ENCODE data around the gene SEC14L5.
"Not testable (repeated sequence)": the region's sequence is repeated elsewhere in the genome, so short reads cannot be mapped to it uniquely, and the experiment has no call there.

Gene SEC14L5

DNA sequence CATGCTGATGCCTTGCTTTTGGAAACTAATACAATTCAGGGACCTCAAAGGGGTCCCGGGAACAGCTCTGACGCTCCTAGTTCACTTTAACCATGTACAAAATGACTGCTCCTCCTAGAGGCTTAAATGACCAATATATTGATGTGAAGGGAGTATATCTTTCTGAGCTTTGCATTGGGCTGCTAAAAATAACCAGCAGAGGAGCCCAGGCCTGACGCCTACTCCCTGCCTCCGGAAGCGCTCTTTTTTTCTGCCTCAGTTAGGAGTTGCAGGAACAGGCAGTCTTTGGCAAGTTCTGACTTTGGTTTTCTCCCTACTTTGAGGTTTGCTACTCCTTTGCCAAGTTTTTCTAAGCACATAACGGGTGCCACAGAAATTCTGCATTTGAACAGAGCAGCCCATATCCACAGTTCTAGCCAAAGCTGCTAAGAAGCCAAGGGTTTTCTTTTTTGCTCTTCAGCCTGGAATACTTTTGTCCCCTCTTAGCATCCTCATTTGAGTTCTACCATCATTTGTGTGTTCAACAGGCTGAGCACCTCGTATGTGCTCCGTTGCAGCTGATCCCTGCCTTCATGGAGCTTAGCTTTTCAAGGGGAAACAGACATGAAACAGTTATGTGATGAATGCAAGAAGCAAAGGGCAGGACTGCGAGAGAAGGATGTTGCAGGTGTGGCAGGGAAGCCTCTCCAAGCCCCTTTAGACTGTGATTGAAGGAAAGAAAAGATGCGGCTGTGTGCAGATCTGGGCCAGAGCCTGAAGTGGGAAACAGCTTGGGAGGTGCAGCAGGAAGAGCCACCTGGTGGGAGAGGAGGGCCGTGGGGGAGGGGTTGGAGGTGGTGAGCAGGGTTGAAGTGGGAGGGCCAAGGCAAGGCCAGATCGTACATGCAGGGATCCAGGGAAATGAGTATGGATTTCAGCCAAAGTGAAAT is 78.4 kb downstream of the SEC14L5 start:
- Mint-ChIP-seq H3K27ac (no peak overlapping the region), H3K9me3 (no peaks in the 10 kb centered on the region)

DNA sequence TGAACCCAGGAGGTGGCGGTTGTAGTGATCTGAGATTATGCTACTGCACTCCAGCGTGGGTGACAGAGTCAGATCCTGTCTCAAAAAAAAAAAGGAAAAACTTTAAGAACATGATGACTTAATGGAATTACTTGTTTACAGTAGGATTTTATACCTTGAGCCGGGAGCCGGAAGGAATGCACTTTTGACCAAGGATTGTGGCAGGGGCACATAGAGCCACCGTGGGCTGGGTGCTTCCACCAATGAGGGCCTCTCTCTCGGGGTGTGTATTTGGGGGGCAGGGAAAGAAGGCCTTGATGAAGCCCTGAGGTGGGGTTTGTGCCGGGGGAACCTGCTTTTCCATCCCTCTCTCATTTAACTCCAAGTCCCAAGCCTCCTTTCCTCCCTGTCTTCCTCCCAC is 82.3 kb downstream of the SEC14L5 start:
- Mint-ChIP-seq H3K4me1 (peaks cover 15% of the 10 kb centered on the region), H3K9me3 (no peaks in the 10 kb centered on the region), H3K27ac (no peak overlapping the region), H3K36me3 (no peaks in the 10 kb centered on the region), H3K4me3 (no peak overlapping the region), H3K27me3 (peaks cover 27% of the 10 kb centered on the region)
- ATAC-seq = no peak

More for the DNA sequence above, 78.4 kb downstream of the SEC14L5 start:
- H3K27me3 Mint-ChIP-seq = peaks cover 12% of the 10 kb centered on the region
- no peak overlapping the region for H3K4me3 Mint-ChIP-seq
- no peak for ATAC-seq
- H3K4me1 Mint-ChIP-seq = peaks cover 39% of the 10 kb centered on the region
- H3K36me3 Mint-ChIP-seq = peaks cover 3% of the 10 kb centered on the region

- Mint-ChIP-seq H3K4me1 (peaks cover 12% of the 10 kb centered on the region), H3K27me3 (peaks cover 39% of the 10 kb centered on the region), H3K9me3 (no peaks in the 10 kb centered on the region), H3K4me3 (no peak overlapping the region), H3K27ac (no peak overlapping the region), H3K36me3 (peaks cover 4% of the 10 kb centered on the region)
- ATAC-seq = peak; percentile 63
These were observed 83.5 kb downstream of the SEC14L5 start for GRCh38 chr16:5041600-5042133.

- Mint-ChIP-seq H3K9me3 (no peaks in the 10 kb centered on the region), H3K27ac (no peak overlapping the region), H3K36me3 (peaks cover 10% of the 10 kb centered on the region), H3K27me3 (peaks cover 50% of the 10 kb centered on the region), H3K4me1 (peaks cover 10% of the 10 kb centered on the region), H3K4me3 (no peak overlapping the region)
- no peak for ATAC-seq
These were observed 84.5 kb downstream of the SEC14L5 start for GRCh38 chr16:5042574-5043171.

GRCh38 chr16:5044011-5044540 is 85.9 kb downstream of the SEC14L5 start:
- peaks cover 6% of the 10 kb centered on the region for H3K9me3 Mint-ChIP-seq
- no peak for ATAC-seq

DNA sequence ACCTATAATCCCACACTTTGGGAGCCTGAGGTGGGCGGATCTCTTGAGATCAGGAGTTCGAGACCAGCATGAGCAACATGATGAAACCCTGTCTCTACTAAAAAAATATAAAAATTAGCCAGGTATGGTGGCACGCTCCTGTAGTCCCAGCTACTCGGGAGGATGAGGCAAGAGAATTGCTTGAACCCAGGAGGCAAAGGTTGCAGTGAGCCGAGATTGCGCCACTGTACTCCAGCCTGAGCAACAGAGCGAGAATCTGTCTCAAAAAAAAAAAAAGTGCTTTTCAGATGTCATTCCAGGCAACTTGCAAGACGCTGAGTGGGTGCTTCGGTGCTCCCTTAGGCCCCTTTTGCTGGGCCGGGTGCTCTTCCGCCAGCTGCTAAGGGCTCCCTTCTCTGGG is 86.5 kb downstream of the SEC14L5 start:
- ATAC-seq, H3K4me3 Mint-ChIP-seq, H3K4me1 Mint-ChIP-seq, H3K9me3 Mint-ChIP-seq, H3K27ac Mint-ChIP-seq: not testable (repeated sequence)
- Mint-ChIP-seq H3K27me3 (peaks cover 63% of the 10 kb centered on the region), H3K36me3 (peaks cover 16% of the 10 kb centered on the region)

More at GRCh38 chr16:5044011-5044540, 85.9 kb downstream of the SEC14L5 start:
- no peak overlapping the region for H3K4me3 Mint-ChIP-seq
- H3K4me1 Mint-ChIP-seq = peaks cover 10% of the 10 kb centered on the region
- H3K27ac Mint-ChIP-seq = no peak overlapping the region
- peaks cover 63% of the 10 kb centered on the region for H3K27me3 Mint-ChIP-seq
- H3K36me3 Mint-ChIP-seq = peaks cover 16% of the 10 kb centered on the region

DNA sequence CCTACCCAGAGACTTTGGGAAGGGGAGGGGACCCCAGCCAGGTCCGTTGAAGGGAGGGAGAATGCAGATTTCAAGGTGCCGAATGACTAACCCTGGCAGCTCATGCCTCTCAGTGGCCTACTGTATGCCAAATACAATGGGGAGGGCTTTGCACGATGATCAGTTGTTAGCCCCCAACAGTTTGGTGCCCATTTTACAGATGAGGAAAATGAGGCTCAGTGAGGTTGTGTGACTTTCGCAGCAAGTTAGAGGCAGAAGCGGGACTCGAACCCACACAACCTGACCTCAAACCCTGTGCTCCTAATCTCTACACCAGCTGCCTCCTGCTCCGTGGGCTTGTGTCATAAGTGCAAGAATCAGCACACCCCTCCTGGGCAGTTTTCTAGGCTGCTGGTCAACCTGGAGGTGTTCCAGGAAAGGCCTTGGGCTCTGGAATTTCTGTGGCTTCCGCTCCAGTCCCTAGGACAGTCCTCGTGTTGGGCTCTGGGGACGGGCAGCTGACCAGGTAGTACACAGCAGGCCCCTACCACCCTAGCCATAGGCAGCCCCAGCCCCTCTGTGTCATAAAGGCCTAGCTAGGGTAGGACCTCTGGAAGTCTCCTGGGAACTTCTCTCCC is 87.5 kb downstream of the SEC14L5 start:
- Mint-ChIP-seq H3K9me3 (peaks cover 13% of the 10 kb centered on the region), H3K36me3 (peaks cover 16% of the 10 kb centered on the region), H3K4me3 (no peak overlapping the region), H3K4me1 (peaks cover 10% of the 10 kb centered on the region), H3K27me3 (peaks cover 60% of the 10 kb centered on the region), H3K27ac (no peak overlapping the region)
- ATAC-seq = no peak

DNA sequence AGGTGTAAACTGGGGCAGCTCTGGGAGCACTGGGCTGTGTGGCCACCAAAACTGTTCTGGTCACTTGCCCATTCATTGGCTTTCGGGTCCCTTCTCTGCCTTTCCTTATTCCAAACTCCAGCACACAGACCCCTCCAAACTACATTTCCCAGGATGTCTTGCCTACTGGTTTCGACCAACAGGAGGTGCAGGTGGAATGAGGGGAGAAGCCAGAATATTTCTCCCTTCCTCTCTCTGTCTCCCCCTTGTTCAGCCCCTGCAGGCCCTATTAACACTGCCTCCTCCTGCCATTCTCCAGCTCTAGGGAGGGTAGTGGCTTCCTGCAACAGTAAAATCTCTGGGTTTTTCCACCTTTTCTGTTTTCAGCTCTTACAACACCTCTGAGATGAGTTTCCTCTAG is 88.8 kb downstream of the SEC14L5 start:
- H3K27ac Mint-ChIP-seq = no peak overlapping the region
- no peak overlapping the region for H3K4me3 Mint-ChIP-seq
- peaks cover 21% of the 10 kb centered on the region for H3K9me3 Mint-ChIP-seq
- no peak for ATAC-seq
- peaks cover 16% of the 10 kb centered on the region for H3K36me3 Mint-ChIP-seq
- H3K4me1 Mint-ChIP-seq = no peaks in the 10 kb centered on the region
- peaks cover 49% of the 10 kb centered on the region for H3K27me3 Mint-ChIP-seq

GRCh38 chr16:5054876-5055865 is 97.0 kb downstream of the SEC14L5 start:
- Mint-ChIP-seq H3K4me3 (no peak overlapping the region), H3K27ac (no peak overlapping the region), H3K27me3 (peaks cover 29% of the 10 kb centered on the region), H3K9me3 (peaks cover 10% of the 10 kb centered on the region), H3K4me1 (no peaks in the 10 kb centered on the region), H3K36me3 (no peaks in the 10 kb centered on the region)
- ATAC-seq = no peak

- peaks cover 1% of the 10 kb centered on the region for H3K9me3 Mint-ChIP-seq
- peaks cover 37% of the 10 kb centered on the region for H3K27me3 Mint-ChIP-seq
- peaks cover under 1% of the 10 kb centered on the region for H3K4me1 Mint-ChIP-seq
- no peak overlapping the region for H3K4me3 Mint-ChIP-seq
- H3K27ac Mint-ChIP-seq = no peak overlapping the region
- ATAC-seq = peak; percentile 81
- H3K36me3 Mint-ChIP-seq = no peaks in the 10 kb centered on the region
These were observed 98.2 kb downstream of the SEC14L5 start for GRCh38 chr16:5056352-5056751.

DNA sequence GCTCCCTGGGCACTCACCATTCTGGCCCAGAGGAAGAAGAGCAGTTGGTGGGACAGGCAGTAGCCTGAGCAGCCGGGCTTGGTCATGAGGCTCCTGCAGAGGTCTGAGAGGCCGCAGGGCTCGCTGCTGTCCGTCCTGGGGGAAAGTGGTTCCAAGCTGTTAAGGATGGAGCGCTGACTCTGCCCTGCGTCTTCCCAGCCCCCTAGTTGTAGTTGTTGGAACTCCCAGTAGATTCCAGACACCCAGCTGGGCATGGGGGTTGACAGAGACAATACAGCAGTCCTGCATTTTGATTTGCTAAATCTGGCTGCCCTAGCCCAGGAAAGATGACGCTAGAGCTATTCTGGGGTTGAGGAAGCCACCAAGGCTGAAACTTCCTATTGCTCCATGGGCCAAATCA is 100.3 kb downstream of the SEC14L5 start:
- Mint-ChIP-seq H3K4me1 (peaks cover 19% of the 10 kb centered on the region), H3K36me3 (no peaks in the 10 kb centered on the region), H3K27ac (no peak overlapping the region), H3K27me3 (peaks cover 58% of the 10 kb centered on the region), H3K4me3 (no peak overlapping the region), H3K9me3 (no peaks in the 10 kb centered on the region)
- no peak for ATAC-seq

DNA sequence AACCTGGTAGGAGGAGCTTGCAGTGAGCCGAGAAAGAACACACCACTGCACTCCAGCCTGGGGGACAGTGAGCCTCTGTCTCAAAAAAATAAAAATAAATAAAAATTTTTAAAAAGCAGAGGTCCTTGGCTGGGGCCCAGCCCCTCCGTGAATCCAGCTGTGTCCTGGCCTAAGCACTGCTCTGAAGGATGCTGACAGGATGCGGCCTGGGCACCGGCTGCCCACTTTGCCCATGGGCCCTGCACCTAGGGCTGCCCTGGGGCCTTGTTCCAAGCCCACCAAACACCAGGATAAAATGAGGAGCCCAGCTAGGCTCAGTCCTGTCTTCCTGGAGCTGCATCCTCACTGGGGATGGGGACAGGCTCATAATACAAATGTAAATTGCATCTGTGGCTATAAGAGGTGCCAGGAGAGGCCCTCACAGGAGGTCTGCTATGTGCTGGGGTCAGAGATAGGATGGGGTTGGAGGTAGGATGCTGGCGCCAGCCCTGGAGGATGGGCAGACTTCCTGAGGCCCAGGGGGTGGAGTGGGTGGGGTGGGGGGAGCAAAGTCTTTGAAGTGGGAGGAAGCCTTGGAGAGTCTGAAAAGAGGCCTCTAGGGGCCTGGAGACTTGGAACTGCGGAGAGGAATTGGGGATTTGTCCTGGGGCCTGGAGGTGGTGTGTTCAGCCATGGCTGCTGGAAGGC is 101.4 kb downstream of the SEC14L5 start:
- ATAC-seq = no peak
- Mint-ChIP-seq H3K36me3 (no peaks in the 10 kb centered on the region), H3K27me3 (peaks cover 64% of the 10 kb centered on the region), H3K9me3 (no peaks in the 10 kb centered on the region), H3K27ac (no peak overlapping the region), H3K4me1 (peaks cover 19% of the 10 kb centered on the region), H3K4me3 (no peak overlapping the region)

DNA sequence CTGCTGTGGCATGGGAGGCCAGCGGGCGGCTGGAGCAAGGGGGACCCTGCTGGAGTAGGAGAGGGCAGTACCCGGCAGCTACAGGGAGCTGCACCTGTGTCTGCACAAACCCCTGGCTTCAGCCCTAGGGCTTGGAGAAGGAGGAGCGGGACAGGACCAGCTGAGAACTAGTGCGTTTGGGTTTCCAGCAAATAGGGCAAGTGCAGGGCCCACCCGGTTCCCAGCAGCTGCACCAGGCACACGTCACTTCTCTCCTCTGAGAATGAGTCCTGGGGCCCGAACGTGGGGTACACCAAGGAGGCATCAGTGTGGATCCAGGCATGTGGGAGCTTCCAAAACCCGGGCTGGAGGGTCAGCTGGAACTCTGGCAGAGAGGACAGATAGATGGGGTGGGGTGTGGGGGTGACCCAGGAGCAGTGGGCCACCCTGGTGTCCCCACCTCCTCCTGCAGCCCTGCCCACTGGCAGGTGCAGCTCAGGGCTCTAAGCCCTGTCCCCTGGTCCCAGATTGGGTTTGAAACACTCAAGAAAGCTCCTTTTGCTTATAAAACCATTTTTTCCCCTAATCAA is 102.0 kb downstream of the SEC14L5 start:
- H3K27me3 Mint-ChIP-seq = peaks cover 68% of the 10 kb centered on the region
- ATAC-seq = no peak
- H3K27ac Mint-ChIP-seq = no peak overlapping the region

More for the DNA sequence above, 102.0 kb downstream of the SEC14L5 start:
- no peaks in the 10 kb centered on the region for H3K9me3 Mint-ChIP-seq
- H3K36me3 Mint-ChIP-seq = no peaks in the 10 kb centered on the region
- peaks cover 19% of the 10 kb centered on the region for H3K4me1 Mint-ChIP-seq
- no peak overlapping the region for H3K4me3 Mint-ChIP-seq

Data from stimulated activated memory B cell treated with anti-CD40 and anti-IgM and Interleukin-4, amounts not matched to agents 10 μg/mL and 1 μg/mL and 100 μg/mL, for 72 hours (primary cell).